GOT3 (cell line): ENCODE results near the gene TSPAN19.
"Not testable (repeated sequence)": the region's sequence is repeated elsewhere in the genome, so short reads cannot be mapped to it uniquely, and the experiment has no call there.

Experiments used
- DNase-seq: peaks from one replicate; lab custom pipeline; 2025; ENCODE audit warnings: mixed read lengths; lab: John Stamatoyannopoulos, UW

Gene TSPAN19

DNA sequence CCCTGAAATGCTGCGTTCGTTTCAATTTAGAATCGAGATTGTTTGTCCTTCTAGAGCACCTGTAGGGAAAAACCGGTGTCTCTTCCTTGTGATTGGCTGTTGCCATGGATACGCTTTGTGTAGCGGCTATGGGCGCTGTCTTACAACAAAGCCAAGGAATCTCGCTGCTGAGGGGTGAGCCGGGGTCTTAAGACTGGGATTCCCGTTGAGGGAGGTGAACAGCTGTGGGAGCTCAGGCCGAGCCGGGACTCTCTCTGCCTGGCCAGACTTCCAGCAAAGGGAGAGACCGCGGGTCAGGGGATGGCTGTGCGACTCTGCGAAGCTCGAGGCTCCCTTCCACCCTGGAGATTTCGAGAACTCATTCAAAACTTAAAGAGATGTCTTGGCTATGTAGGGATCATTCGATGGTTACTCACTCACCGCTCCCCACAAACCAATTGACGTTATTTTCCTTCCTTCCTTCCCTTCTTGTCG is at the start of gene TSPAN19, which contains the start of gene LRRIQ1:
Gene TSPAN19 (minus strand): TSS at position 44 of the 474 bp plus-strand sequence. CDS start 6,331 bp downstream, outside the sequence.
Gene LRRIQ1 (plus strand): TSS at position 118 of the 474 bp plus-strand sequence. CDS start 1,826 bp downstream, outside the sequence.
- no peak for DNase-seq

DNA sequence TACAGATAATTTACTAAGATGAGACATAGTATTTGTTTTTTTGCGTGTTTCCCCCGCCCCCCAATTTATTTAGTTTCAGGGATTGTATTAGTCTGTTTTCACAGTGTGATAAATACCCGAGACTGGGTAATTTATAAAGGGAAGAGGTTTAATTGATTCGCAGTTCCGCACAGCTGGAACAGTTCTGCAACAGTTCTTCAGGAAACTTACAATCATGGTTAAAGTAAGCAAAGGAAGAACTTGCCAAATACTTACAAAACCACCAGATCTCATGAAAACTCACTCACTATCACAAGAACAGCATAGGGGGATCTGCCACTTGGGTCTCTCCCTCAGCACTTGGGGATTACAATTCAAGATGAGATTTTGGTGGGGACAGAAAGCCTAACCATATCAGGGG is 49.0 kb upstream of the TSPAN19 start:
- no peak for DNase-seq

DNA sequence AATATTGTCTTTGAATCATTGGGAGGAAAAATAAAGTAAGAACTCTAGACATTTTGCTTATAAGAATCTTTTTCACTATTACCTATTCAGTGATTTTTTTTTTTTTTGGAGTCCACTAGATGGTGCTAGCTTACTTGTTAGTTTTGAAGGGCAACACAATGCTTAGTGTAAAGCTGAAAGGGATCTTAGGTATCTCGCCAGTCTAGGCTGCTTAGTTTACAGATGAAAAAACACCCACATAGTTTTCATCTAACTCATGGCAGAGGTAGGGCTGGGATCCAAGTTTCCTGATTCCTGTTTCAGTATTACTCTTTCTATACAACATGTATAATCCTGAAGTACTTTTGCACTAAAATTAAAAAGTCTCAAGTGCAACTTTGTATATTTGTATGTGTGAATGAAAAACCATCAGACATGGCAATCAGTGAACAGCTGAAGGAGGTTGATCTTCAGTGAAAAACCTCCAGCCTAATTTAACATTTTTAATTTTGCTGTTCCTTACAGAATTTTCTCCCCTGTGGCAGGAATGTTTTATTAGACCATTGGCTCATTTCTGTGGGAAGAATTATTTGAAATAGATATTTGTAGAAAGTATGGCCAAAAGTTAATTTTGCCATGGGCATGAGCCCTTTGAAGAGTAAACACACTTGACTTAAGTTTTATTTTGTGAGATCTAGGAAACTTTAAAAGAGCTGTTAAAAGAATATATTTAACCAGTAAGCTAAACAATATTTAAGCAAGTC is 40.8 kb upstream of the TSPAN19 start:
- no peak for DNase-seq

GRCh38 chr12:85072826-85073225 is 36.7 kb upstream of the TSPAN19 start:
- no peak for DNase-seq

DNA sequence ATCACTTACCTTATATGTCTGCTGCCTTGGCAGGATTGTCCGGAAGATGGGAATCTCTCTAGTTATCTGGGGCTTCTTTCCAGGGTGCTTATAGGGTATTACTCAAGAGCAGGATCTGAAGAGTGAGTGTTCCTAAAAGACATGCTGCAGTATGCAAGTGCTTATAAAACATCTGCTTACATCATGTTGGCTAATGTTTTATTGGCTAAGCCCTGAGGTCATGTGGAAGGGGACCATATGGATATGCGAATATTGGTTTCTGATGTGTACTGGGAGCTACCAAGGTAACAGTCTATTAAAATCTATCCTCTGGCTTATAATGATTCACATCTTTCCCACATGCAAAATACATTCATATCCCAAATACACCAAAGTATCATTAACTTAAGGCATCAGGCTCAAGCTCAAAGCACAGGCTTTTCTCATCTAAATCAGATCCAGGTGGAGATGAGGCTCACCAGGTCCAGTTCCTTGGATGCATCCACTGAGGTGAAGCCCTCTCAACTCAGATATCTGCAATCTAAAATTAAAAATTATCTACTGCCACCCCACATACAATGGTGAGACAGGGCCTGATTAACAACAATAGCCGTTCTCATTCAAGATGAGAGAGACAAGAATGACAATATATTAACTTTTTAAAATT is 29.9 kb upstream of the TSPAN19 start:
- DNase-seq = no peak

- DNase-seq = no peak
Measured at GRCh38 chr12:85060916-85061315, 24.8 kb upstream of the TSPAN19 start.

- DNase-seq = no peak
Measured at GRCh38 chr12:85059594-85059993, 23.5 kb upstream of the TSPAN19 start.

DNA sequence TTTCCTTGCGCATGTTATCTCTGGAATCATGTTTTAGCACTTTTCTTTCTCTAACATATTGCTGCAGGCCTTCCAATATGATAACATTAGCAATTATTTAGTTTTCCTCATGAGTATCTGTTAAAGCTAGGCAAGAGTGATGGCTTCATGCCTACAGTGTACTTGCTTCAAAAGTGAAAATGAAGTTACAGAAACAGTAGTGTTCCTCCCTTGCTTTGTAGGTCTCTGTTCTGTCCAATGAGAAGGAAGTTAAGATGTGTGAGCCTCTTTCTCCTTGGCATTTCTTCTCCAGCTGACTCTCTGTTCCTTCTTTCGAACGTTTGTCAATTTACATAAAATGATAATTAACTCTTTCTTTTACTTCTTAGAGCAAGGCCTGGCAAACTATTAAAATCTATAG is 22.3 kb upstream of the TSPAN19 start:
- no peak for DNase-seq

DNA sequence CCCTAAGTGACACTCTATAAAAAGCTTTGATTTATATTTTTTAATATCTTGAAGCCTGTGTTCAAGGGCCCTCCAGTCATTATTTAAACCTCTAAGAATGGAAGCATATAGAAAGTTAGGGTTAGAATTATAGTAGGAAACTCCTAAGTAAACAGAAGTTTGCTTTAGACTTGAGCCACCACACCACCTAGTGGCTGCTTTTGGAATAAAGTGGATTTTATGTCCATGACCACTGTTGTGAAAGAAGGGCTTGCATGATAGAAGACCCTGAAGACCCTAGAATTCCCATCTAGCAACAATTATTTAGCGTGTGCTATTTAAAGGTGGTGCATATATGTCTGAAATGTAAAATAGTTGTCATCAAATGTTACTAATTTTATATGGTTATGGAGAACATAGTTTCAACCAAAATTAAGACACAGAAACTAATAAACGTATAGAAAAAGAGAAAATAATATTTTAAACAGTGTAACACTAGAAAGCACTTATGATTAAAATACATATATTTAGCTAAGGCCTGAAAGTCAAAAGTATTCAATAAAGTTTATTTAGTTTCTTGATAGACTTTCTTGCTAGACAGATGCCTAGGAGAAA is 21.4 kb upstream of the TSPAN19 start:
- DNase-seq = no peak

DNA sequence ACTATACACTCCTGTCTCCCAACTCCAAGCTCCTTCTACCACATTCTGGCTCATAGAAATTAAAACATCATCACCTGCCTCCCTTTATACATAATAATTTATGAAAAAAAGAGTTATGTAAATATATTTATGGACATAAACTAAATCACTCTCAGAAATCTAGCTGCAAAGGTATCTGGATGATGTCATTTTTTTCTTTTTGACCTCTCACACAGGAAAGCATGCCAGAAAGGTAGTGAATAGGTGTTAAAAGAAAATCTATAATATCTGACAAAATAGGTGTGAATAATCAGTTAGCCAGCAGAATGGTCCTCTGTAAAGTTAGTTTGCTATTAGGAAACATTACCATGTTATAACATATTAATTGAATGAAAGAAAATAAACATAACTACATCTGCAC is 7.8 kb upstream of the TSPAN19 start:
- no peak for DNase-seq

- no peak for DNase-seq
Measured at GRCh38 chr12:85041395-85041794, 5.3 kb upstream of the TSPAN19 start.

DNA sequence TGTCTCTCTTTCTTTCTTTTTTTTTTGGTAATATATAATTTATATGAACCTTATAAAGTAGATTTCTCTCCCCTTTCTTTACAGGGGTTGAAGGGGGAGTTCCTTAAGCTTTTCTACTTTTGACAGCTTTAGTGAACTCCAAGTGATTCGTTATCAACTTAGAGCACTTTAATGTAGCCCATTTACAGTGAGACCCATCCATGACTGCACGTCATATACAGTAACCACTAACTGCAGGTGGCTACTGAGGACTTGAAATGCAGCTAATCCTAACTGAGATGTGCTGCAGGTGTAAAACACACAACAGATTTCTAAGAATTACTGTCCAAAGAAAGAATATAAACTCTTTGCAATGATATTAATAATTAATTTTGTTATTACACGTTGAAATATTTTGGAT is 656 bp upstream of the TSPAN19 start:
- no peak for DNase-seq

DNA sequence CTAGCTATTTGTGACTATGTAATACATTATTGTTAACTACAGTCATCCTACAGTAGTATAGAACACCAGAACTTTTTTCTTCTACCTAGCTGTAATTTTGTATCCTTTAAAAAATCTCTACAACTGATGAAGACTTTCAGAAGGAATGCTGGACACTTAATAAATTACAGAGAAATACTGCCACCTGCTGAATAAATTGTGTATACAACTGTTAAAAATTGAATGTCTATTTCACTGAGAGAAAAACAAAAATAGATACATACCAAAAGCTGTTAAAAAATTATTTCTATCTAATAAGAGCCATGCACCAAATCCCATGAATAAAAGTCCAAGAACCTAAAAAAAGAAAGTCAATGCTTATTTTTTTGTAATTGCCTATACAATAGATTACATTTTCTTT is 6.6 kb downstream of the TSPAN19 start:
- DNase-seq = no peak

DNA sequence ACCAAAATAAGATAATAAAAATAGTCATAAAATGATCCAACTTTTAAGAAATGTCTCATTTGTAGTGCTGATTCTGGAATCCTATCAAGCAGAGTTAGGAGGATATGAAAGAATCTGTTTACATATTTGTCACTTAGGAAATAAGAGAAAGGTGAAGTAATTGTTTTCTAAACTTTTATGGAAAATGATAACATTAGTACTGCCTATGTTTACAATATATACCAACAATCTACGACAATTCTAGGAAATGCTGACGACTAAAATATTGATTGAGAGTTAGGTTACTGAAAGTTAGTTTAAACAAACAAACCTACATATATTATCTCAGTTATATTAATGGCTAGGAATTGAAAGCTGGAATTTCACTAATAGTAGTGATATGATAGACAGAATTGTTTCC is 18.0 kb downstream of the TSPAN19 start:
- no peak for DNase-seq

GRCh38 chr12:85017618-85018017 is 18.5 kb downstream of the TSPAN19 start:
- DNase-seq = no peak

DNA sequence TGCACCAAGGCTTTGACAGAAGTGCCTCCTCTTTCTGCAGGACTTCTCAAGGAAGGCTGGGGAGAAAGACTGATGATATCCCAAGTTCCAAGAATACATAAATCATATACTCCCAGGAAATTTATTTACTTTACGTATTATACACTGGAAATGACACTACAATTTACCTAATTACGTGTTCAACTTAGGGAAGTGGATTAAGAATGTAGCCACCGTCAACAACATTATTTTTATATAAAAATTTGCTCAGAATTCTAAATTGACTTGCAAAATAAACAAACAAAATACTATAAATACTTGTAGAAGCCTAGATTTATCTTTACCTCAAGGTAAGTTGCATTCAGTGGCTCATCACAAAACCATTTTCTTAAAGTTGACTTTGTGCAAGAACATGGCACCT is 18.9 kb downstream of the TSPAN19 start:
- DNase-seq = no peak

- DNase-seq = no peak
Measured at GRCh38 chr12:85016413-85016812, 19.7 kb downstream of the TSPAN19 start.

DNA sequence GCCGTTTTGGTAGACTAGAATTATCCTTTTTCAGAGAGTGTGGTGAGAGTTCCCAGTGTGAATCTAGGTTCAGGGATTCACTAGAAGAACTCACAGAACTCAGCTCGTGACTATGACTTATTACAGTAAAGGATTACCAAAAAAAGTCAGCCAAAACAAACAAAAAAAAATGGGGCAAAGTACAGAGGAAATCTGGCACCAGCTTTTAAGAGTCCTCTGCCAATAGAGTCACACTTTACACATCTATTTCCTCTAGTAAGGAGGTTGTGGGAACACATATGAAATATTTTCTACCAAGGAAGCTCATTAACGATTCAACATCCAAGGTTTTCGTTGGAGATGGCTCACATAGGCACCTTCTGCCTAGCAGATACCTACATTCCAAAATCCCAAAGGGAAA is 28.2 kb downstream of the TSPAN19 start:
- no peak for DNase-seq

DNA sequence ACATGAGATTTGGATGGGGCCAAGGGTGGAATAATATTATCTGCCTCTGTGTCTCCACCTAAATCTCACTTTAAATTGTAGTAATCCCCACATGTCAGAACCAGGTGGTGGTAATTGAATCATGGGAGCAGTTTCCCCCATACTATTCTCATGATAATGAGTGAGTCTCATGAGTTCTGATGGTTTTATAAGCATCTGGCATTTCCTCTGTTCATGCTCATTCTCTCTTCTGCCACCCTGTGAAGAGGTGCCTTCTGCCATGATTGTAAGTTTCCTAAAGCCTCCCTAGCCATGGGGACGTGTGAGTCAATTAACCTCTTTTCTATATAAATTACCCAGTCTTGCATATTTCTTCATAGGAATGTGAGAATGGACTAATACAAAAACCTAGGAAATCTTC is 29.9 kb downstream of the TSPAN19 start:
- no peak for DNase-seq

DNA sequence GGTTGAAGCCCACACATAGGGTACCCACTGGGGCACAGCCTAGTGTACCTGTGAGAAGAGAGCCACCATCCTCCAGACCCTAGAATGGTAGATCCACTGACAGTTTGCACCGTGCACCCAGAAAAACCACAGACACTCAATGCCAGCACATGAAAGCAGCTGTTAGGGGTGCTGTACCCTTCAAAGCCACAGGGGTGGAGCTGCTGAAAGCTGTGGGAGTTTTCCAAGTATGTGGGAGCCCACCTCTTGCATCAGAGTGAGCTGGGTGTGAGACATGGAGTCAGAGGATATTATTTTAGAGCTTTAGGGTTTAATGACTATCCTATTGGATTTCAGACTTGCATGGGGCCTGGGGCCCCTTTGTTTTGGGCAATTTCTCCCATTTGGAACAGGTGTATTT is 30.5 kb downstream of the TSPAN19 start:
- no peak for DNase-seq

- not testable (repeated sequence) for DNase-seq
Measured at GRCh38 chr12:85005047-85005446, 31.0 kb downstream of the TSPAN19 start.

- no peak for DNase-seq
Measured at GRCh38 chr12:85004204-85004603, 31.9 kb downstream of the TSPAN19 start.

- no peak for DNase-seq
Measured at GRCh38 chr12:85002778-85003296, 33.2 kb downstream of the TSPAN19 start.
